SK-N-SH (cell line): ENCODE measurements around the gene AIP. TPM values are rescaled to one million over a fixed set of nuclear protein-coding genes. Genes with fewer than 3 reads are reported as not detected.

Source experiments
- CTCF ChIA-PET: fragments of 300-600, 350-600 bp; formaldehyde crosslinking; extraction: SDS; loops from one replicate; lab custom pipeline; 2021; lab: Yijun Ruan, JAX
- POLR2A ChIA-PET: fragments of 350-600 bp; sonication (Branson Sonifier 250); formaldehyde crosslinking; extraction: SDS; loops from one replicate; lab custom pipeline; 2020; ENCODE audit warnings: antibody characterized with exemption, inconsistent platforms; lab: Yijun Ruan, JAX
- DNase-seq: peaks from one replicate; pipeline ENCODE4 v3.0.0; 2012
- H2AFZ ChIP-seq: fragments of 200-600 bp; sonication (generic); 2 replicates; pipeline ENCODE4 v1.8.1; 2016; ENCODE audit warnings: antibody characterized with exemption, mild to moderate bottlenecking, low read depth
- H3F3A ChIP-seq: fragments of 200-600 bp; sonication (generic); replicated peaks from 2 replicates; pipeline ENCODE3; 2016; ENCODE audit warnings: antibody characterized with exemption, mild to moderate bottlenecking; ENCODE audit not compliant: insufficient read depth
- H3K27ac ChIP-seq, 2 experiments: fragments of 200-500 bp in 1 of 2; fragments of 200-600 bp in 1 of 2; sonication (Bioruptor generic) in 1 of 2; sonication (generic), shearing (Covaris generic) in 1 of 2; 2 replicates each; pipeline versions ENCODE4 v1.5.1 to v1.6.1; 2014 to 2016; ENCODE audit warnings: low read depth in 2 of 2, inconsistent platforms in 1 of 2, low read length in 1 of 2, mild to moderate bottlenecking in 1 of 2, mixed read lengths in 1 of 2
- H3K27me3 ChIP-seq: fragments of 200-600 bp; sonication (generic), shearing (Covaris generic); 2 replicates; pipeline ENCODE4 v1.6.1; 2016; ENCODE audit warnings: mixed run types; ENCODE audit not compliant: insufficient read depth
- H3K36me3 ChIP-seq, 2 experiments: fragments of 200-500 bp in 1 of 2; fragments of 200-600 bp in 1 of 2; sonication (Bioruptor generic) in 1 of 2; sonication (generic) in 1 of 2; replicated peaks in 1 of 2; 2 replicates each; pipeline versions ENCODE3 to v1.5.1; 2014 to 2016; ENCODE audit warnings: low read length in 1 of 2, mild to moderate bottlenecking in 1 of 2; ENCODE audit not compliant: insufficient read depth in 2 of 2, control insufficient read depth in 1 of 2
- H3K4me1 ChIP-seq, 2 experiments: fragments of 200-500 bp in 1 of 2; fragments of 200-600 bp in 1 of 2; sonication (Bioruptor generic) in 1 of 2; sonication (generic), shearing (Covaris generic) in 1 of 2; 2 replicates each; pipeline versions ENCODE4 v1.5.1 to v1.6.1; 2014 to 2016; ENCODE audit warnings: low read depth in 1 of 2, low read length in 1 of 2, mixed run types in 1 of 2; ENCODE audit not compliant: insufficient read depth in 2 of 2, control insufficient read depth in 1 of 2
- H3K4me2 ChIP-seq: fragments of 200-600 bp; sonication (generic), shearing (Covaris generic); 2 replicates; pipeline ENCODE4 v1.6.1; 2017; ENCODE audit warnings: mixed run types
- H3K4me3 ChIP-seq, 2 experiments: fragments of 200-500 bp in 1 of 2; fragments of 200-600 bp in 1 of 2; sonication (Bioruptor generic) in 1 of 2; sonication (generic), shearing (Covaris generic) in 1 of 2; 2 replicates each; pipeline versions ENCODE4 v1.5.1 to v1.8.1; 2014 to 2016; ENCODE audit warnings: low read depth in 2 of 2, inconsistent platforms in 1 of 2, low read length in 1 of 2, mild to moderate bottlenecking in 1 of 2, mixed read lengths in 1 of 2, moderate library complexity in 1 of 2
- H3K79me2 ChIP-seq: fragments of 200-600 bp; sonication (generic); 2 replicates; pipeline ENCODE4 v1.8.1; 2017; ENCODE audit warnings: mild to moderate bottlenecking; ENCODE audit not compliant: insufficient read depth
- H3K9ac ChIP-seq: fragments of 200-600 bp; sonication (generic); 2 replicates; pipeline ENCODE4 v1.6.1; 2017; ENCODE audit warnings: mixed run types
- H3K9me2 ChIP-seq: fragments of 200-600 bp; sonication (generic); 2 replicates; pipeline ENCODE4 v1.6.1; 2017; ENCODE audit warnings: mixed run types
- H3K9me3 ChIP-seq: fragments of 200-600 bp; sonication (generic); 2 replicates; pipeline ENCODE4 v1.6.1; 2017; ENCODE audit warnings: mixed run types, mild to moderate bottlenecking, moderate library complexity
- H4K20me1 ChIP-seq: fragments of 200-600 bp; sonication (generic); 2 replicates; pipeline ENCODE4 v1.6.1; 2017; ENCODE audit warnings: mild to moderate bottlenecking, mixed run types; ENCODE audit not compliant: insufficient read depth
- ELF1 ChIP-seq: IDR thresholded peaks from 2 replicates; pipeline ENCODE4 v1.4.0; 2012
- EP300 ChIP-seq, 2 experiments: IDR thresholded peaks; 2 replicates each; pipeline versions ENCODE4 v1.4.0 to v1.6.1; 2012; ENCODE audit warnings: borderline replicate concordance in 1 of 2, low read depth in 1 of 2, low read length in 1 of 2
- EZH2phosphoT487 ChIP-seq: fragments of 200-600 bp; sonication (generic); IDR thresholded peaks from 2 replicates; pipeline ENCODE4 v1.6.1; 2017; ENCODE audit warnings: low read depth, mixed run types, mild to moderate bottlenecking, antibody characterized with exemption, moderate library complexity, borderline replicate concordance
- GABPA ChIP-seq: IDR thresholded peaks from 2 replicates; pipeline ENCODE4 v1.4.0; 2012; ENCODE audit warnings: low read depth, mild to moderate bottlenecking
- GATA2 ChIP-seq: sonication (generic); formaldehyde crosslinking; IDR thresholded peaks from 2 replicates; pipeline ENCODE4 v1.5.0; 2020; ENCODE audit warnings: mild to moderate bottlenecking, missing genetic modification reagents
- MAX ChIP-seq: IDR thresholded peaks from 2 replicates; pipeline ENCODE4 v1.4.0; 2012; ENCODE audit warnings: low read depth
- MEF2A ChIP-seq: IDR thresholded peaks from 2 replicates; pipeline ENCODE4 v1.4.0; 2012; ENCODE audit warnings: low read depth, borderline replicate concordance
- NRF1 ChIP-seq: IDR thresholded peaks from 2 replicates; pipeline ENCODE4 v1.6.1; 2012; ENCODE audit warnings: low read depth, mild to moderate bottlenecking, low read length
- PBX3 ChIP-seq: IDR thresholded peaks from 2 replicates; pipeline ENCODE4; 2012
- POLR2AphosphoS5 ChIP-seq: IDR thresholded peaks from 2 replicates; pipeline ENCODE4 v1.6.1; 2012; ENCODE audit warnings: low read depth, low read length
- RAD21 ChIP-seq: IDR thresholded peaks from 2 replicates; pipeline ENCODE4 v1.6.1; 2012; ENCODE audit warnings: mild to moderate bottlenecking, low read length
- REST ChIP-seq: IDR thresholded peaks from 2 replicates; pipeline ENCODE4 v1.6.1; 2012; ENCODE audit warnings: mild to moderate bottlenecking, low read depth, low read length, moderate library complexity
- RFX5 ChIP-seq: IDR thresholded peaks from 2 replicates; pipeline ENCODE4 v1.6.1; 2012; ENCODE audit warnings: mild to moderate bottlenecking, improper control_type of control experiment, low read length
- TAF1 ChIP-seq: IDR thresholded peaks from 2 replicates; pipeline ENCODE4 v1.6.1; 2012; ENCODE audit warnings: low read depth, mild to moderate bottlenecking, low read length, moderate library complexity, borderline replicate concordance
- TCF12 ChIP-seq: IDR thresholded peaks from 2 replicates; pipeline ENCODE4 v1.4.0; 2012
- USF1 ChIP-seq: IDR thresholded peaks from 2 replicates; pipeline ENCODE4 v1.4.0; 2012; ENCODE audit warnings: low read depth, borderline replicate concordance
- YY1 ChIP-seq: IDR thresholded peaks from 2 replicates; pipeline ENCODE4 v1.4.0; 2012; ENCODE audit warnings: low read depth, mild to moderate bottlenecking
- WGBS: methylation state at CpG from one replicate; pipeline ENCODE4 v1.1.6; 2017; ENCODE audit warnings: low lambda C conversion rate; 5-methylcytosine and 5-hydroxymethylcytosine counted together
- polyA plus RNA-seq, 3 experiments: library from polyadenylated mRNA; depleted of rRNA; stranded (reverse); fragments of >200 nt; gene quantifications; 2 replicates each; pipeline ENCODE4 v1.2.3, GENCODE V29; 2012
- TF ChIP-seq, protein P1 (sequence below): fragments of 200-600 bp; sonication (generic); IDR thresholded peaks from 2 replicates; pipeline ENCODE4 v1.6.1; 2017; ENCODE audit warnings: antibody characterized with exemption, mild to moderate bottlenecking, moderate library complexity
- TF ChIP-seq, protein P2 (sequence below): IDR thresholded peaks from 2 replicates; pipeline ENCODE4 v1.4.0; 2012; ENCODE audit warnings: low read depth, borderline replicate concordance

AIP gene
- 192 and 207 TPM in 2 replicates for polyA plus RNA-seq (2012; rRNA removed)
- polyA plus RNA-seq (2012; cell fraction: cytosol; rRNA removed) = 112 and 149 TPM in 2 replicates
- 125 and 141 TPM in 2 replicates for polyA plus RNA-seq (2012; cell fraction: nucleus; rRNA removed)

DNA sequence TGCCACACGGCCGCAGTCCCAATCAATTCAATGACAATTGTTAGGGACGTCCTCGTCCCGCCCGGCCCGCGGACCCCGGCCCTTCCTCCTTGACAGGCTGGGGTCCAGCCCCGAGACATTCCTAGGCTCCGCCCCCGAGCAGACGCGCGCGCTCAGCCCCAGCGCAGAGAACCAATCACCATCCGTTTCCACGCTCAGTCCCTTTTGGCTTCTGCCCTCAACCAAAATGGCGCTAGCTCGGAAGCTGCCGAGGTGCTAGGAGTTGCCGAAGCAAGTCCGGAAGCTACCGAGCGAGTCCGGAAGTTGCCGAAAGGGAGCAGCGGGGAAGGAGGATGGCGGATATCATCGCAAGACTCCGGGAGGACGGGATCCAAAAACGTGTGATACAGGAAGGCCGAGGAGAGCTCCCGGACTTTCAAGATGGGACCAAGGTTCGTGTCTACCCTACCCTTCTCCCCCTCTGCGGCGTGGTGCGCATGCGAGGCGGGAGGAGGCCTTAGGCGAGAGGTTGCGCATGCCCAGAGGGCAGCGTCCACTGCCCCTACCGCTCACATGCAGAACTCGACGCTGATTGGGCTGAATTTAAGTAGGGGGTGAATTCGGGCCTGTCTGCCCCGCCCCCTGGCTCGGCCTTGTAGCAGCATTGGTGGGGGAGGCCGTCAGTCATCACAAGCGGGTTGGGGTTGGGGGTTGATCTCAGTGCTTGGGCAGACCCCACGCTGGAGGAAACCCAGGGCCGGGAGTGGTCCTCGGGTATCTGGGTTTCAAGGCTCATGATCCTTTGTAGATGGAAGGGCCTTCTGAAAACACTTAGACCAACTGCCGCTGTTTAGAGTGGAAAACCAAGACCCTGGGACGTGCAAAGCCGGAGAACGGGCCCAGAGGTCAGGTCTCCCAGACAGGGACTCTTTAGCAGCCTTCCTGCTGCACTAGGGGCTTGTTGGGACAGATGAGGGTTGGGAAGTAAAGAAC lies at the start of gene AIP:
Gene AIP (plus strand): TSS at position 200 of the 972 bp plus-strand sequence. CDS start 133 bp downstream, at position 333.
- Histone ChIP-seq H3K27me3 (no peaks in the 10 kb centered on the region; the same call in 1 of the 2 replicates), H3K4me1 (peaks cover 6 to 17% of the 10 kb centered on the region in 2 experiments; a peak in 3 of 4 replicates), H3K4me3 (peak within 1 kb of the TSS; percentile 54 to 62), H3K9me3 (no peaks in the 10 kb centered on the region), H3K36me3 (peaks cover 0 to 6% of the 10 kb centered on the region in 2 experiments), H4K20me1 (no peaks in the 10 kb centered on the region), H3K9ac (peak within 1 kb of the TSS; percentile 55), H3K79me2 (peaks cover 25% of the 10 kb centered on the region), H3K4me2 (peak within 1 kb of the TSS; percentile 79), H3F3A (peaks cover 7% of the 10 kb centered on the region), H2AFZ (peak within 1 kb of the TSS; percentile 99), H3K27ac (peak within 1 kb of the TSS; percentile 65 to 87), H3K9me2 (no peaks in the 10 kb centered on the region)
- ChIA-PET CTCF (interaction anchor here (0.8 kb wide), 1 partner anchor 132 kb away, joined by 3 read pairs; no protein-coding TSS in a partner anchor), POLR2A (interaction anchor here (0.8 to 1.4 kb wide), 2 partner anchors 14 to 91 kb away, joined by 3 to 6 read pairs; partner anchors contain the start of genes RAD9A and TMEM134)
- WGBS = 17% methylated on average over 40 of the region's 60 CpGs
- peak; percentile 98 for DNase-seq
- peak; percentile 71 for TF ChIP-seq POLR2AphosphoS5
- no peak for TF ChIP-seq MEF2A
- TF ChIP-seq RAD21 = no peak
- TF ChIP-seq, protein P1, sequence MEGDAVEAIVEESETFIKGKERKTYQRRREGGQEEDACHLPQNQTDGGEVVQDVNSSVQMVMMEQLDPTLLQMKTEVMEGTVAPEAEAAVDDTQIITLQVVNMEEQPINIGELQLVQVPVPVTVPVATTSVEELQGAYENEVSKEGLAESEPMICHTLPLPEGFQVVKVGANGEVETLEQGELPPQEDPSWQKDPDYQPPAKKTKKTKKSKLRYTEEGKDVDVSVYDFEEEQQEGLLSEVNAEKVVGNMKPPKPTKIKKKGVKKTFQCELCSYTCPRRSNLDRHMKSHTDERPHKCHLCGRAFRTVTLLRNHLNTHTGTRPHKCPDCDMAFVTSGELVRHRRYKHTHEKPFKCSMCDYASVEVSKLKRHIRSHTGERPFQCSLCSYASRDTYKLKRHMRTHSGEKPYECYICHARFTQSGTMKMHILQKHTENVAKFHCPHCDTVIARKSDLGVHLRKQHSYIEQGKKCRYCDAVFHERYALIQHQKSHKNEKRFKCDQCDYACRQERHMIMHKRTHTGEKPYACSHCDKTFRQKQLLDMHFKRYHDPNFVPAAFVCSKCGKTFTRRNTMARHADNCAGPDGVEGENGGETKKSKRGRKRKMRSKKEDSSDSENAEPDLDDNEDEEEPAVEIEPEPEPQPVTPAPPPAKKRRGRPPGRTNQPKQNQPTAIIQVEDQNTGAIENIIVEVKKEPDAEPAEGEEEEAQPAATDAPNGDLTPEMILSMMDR = no peak
- TF ChIP-seq NRF1 = peak; percentile 91
- TF ChIP-seq USF1 = no peak
- no peak for TF ChIP-seq GATA2 (CRISPR knock-in tag)
- TF ChIP-seq TCF12 = no peak
- TF ChIP-seq, protein P2, sequence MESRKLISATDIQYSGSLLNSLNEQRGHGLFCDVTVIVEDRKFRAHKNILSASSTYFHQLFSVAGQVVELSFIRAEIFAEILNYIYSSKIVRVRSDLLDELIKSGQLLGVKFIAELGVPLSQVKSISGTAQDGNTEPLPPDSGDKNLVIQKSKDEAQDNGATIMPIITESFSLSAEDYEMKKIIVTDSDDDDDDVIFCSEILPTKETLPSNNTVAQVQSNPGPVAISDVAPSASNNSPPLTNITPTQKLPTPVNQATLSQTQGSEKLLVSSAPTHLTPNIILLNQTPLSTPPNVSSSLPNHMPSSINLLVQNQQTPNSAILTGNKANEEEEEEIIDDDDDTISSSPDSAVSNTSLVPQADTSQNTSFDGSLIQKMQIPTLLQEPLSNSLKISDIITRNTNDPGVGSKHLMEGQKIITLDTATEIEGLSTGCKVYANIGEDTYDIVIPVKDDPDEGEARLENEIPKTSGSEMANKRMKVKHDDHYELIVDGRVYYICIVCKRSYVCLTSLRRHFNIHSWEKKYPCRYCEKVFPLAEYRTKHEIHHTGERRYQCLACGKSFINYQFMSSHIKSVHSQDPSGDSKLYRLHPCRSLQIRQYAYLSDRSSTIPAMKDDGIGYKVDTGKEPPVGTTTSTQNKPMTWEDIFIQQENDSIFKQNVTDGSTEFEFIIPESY = no peak
- TF ChIP-seq EZH2phosphoT487 = no peak
- no peak for TF ChIP-seq EP300 (IDR thresholded peaks at IDR 0.05; ENCODE audit: borderline replicate concordance in 1 of 2, low read depth in 1 of 2, low read length in 1 of 2)
- peak; percentile 100 for TF ChIP-seq MAX
- TF ChIP-seq PBX3 = peak; percentile 74
- 0 out of 2 replicates have a peak, but pooled peaks have one; percentile 22 for TF ChIP-seq RFX5
- peak; percentile 59 for TF ChIP-seq GABPA
- TF ChIP-seq REST = no peak
- TF ChIP-seq TAF1 = peak; percentile 92
- TF ChIP-seq YY1 = peak; percentile 99
- TF ChIP-seq ELF1 = peak; percentile 78
